OCI-LY7 (cell line): ENCODE results near the gene TPST2. TPM values are rescaled to one million over a fixed set of nuclear protein-coding genes. Genes with fewer than 3 reads are reported as not detected.
A peak's percentile ranks its signal among the peaks of the same experiment; 100 is the strongest.

Source experiments
- BruUV-seq: library from RNA; stranded (reverse); fragments of 400-500 nt; replicated peaks from 2 replicates; lab custom pipeline; 2021; lab: Mats Ljungman, UMichigan
- CTCF ChIA-PET: fragments of 300-600 bp; sonication (Branson Sonifier 250); formaldehyde crosslinking; loops from one replicate; lab custom pipeline; 2022; ENCODE audit warnings: antibody characterized with exemption; ENCODE audit not compliant: unreplicated experiment; lab: Charles Lee
- POLR2A ChIA-PET: fragments of 300-600 bp; sonication (Branson Sonifier 250); formaldehyde crosslinking; loops from one replicate; lab custom pipeline; 2022; ENCODE audit warnings: antibody characterized with exemption; lab: Charles Lee
- DNase-seq: peaks from one replicate; pipeline ENCODE4 v3.0.0-alpha.2; 2015; ENCODE audit warnings: low spot score
- H2AFZ ChIP-seq: fragments of 200-600 bp; sonication (generic), shearing (Covaris generic); 2 replicates; pipeline ENCODE4 v1.6.1; 2014; ENCODE audit warnings: mild to moderate bottlenecking, antibody characterized with exemption, low read length, moderate library complexity
- H3K27ac ChIP-seq: fragments of 200-600 bp; sonication (generic); 2 replicates; pipeline ENCODE4 v1.5.1; 2014; ENCODE audit warnings: mixed run types, low read depth, mild to moderate bottlenecking, moderate library complexity, low read length, inconsistent platforms; ENCODE audit not compliant: poor library complexity, severe bottlenecking
- H3K36me3 ChIP-seq: fragments of 200-600 bp; sonication (generic); 2 replicates; pipeline ENCODE4 v1.6.1; 2014; ENCODE audit warnings: mild to moderate bottlenecking, antibody characterized with exemption, low read length, moderate library complexity, mixed read lengths; ENCODE audit not compliant: insufficient read depth
- H3K4me1 ChIP-seq: fragments of 200-600 bp; sonication (generic); 2 replicates; pipeline ENCODE4 v1.5.1; 2014; ENCODE audit warnings: mild to moderate bottlenecking, low read length; ENCODE audit not compliant: insufficient read depth, poor library complexity, severe bottlenecking
- H3K4me2 ChIP-seq: fragments of 200-600 bp; sonication (generic); 2 replicates; pipeline ENCODE4 v1.6.1; 2014; ENCODE audit warnings: mild to moderate bottlenecking, low read length
- H3K4me3 ChIP-seq: fragments of 200-600 bp; sonication (generic); 2 replicates; pipeline ENCODE4 v1.5.1; 2014; ENCODE audit warnings: mild to moderate bottlenecking, low read depth, low read length; ENCODE audit not compliant: poor library complexity, severe bottlenecking
- H3K79me2 ChIP-seq: fragments of 200-600 bp; sonication (generic); 2 replicates; pipeline ENCODE4 v1.6.1; 2016; ENCODE audit warnings: low read depth, mild to moderate bottlenecking, low read length, moderate library complexity, mixed read lengths; ENCODE audit not compliant: insufficient read depth
- H3K9me2 ChIP-seq: fragments of 200-600 bp; sonication (generic); 2 replicates; pipeline ENCODE4 v1.6.1; 2016; ENCODE audit warnings: mild to moderate bottlenecking, low read length, mixed read lengths; ENCODE audit not compliant: insufficient read depth
- H3K9me3 ChIP-seq: fragments of 200-600 bp; sonication (generic); 2 replicates; pipeline ENCODE4 v1.6.1; 2014; ENCODE audit warnings: mild to moderate bottlenecking, mixed run types, low read length, mixed read lengths
- H4K20me1 ChIP-seq: fragments of 200-600 bp; sonication (generic); 2 replicates; pipeline ENCODE4 v1.6.1; 2014; ENCODE audit warnings: mild to moderate bottlenecking, antibody characterized with exemption, low read length, moderate library complexity, mixed read lengths; ENCODE audit not compliant: insufficient read depth
- EZH2phosphoT487 ChIP-seq: fragments of 200-600 bp; sonication (generic); IDR thresholded peaks from 2 replicates; pipeline ENCODE4 v1.6.1; 2018; ENCODE audit warnings: low read depth, borderline replicate concordance, mild to moderate bottlenecking, mixed run types, antibody characterized with exemption, low read length, moderate library complexity, mixed read lengths
- intact Hi-C: fragments of 100-400 bp; cut with micrococcal nuclease; formaldehyde crosslinking; loops from one replicate; pipeline ENCODE4 v1.10.0; 2022; ENCODE audit not compliant: unreplicated experiment
- total RNA-seq, 2 experiments: library from RNA; depleted of rRNA in 1 of 2; stranded (reverse); fragments of >200 nt in 1 of 2; shearing (Covaris generic) in 1 of 2; gene quantifications; 2 replicates each; pipeline ENCODE4 v1.2.3, GENCODE V29; 2014 to 2022
- TF ChIP-seq, protein P1 (sequence below): fragments of 200-600 bp; sonication (generic); conservative IDR thresholded peaks from 2 replicates; pipeline ENCODE4 v1.5.1; 2014; ENCODE audit warnings: mild to moderate bottlenecking, antibody characterized with exemption, low read length, moderate library complexity, mixed read lengths

TPST2 gene
- total RNA-seq, 2 experiments from 2014 or later = 12.5 to 19.1 TPM

DNA sequence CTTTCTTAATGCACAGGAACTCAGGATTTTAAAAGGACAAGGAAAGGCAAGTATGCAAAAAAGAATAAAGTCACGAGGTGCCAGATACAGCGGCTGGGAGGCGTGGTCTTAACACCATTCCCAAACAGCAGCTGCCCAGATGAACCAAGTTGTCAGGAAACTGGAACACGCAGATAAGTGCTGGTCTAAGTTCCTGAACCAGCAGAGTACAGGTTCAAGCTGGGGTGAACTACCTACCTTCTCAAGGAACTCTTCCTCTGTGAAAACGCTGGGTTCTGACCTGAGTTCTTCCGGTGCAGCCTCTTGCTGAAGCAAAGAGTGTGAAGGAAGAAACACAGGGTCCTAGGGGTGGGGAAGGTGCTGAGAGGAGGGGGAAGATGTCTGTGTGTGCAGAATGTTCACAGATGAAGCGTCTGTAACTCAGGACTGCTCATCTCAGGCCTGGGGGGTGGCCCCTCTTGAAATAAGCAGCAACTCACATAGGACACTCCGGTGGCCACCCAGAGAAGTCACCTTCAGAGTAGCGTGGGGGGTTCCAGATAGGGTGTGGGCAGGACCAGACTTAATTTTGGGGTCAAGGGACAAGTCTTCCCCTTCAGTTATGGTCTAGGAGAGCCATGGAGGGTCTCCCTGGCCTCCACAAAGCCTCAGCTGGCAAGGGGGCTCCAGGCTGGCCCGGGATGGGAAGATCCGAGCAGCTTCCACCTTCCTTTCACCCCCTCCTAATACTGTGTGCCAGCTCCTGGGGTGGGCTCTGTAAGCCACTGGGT lies 3.2 kb downstream of the TPST2 start:
- peaks cover 29% of the 10 kb centered on the region for H3K4me1 ChIP-seq
- H3K79me2 ChIP-seq = peaks cover 10% of the 10 kb centered on the region; the same call in 1 of the 2 replicates

DNA sequence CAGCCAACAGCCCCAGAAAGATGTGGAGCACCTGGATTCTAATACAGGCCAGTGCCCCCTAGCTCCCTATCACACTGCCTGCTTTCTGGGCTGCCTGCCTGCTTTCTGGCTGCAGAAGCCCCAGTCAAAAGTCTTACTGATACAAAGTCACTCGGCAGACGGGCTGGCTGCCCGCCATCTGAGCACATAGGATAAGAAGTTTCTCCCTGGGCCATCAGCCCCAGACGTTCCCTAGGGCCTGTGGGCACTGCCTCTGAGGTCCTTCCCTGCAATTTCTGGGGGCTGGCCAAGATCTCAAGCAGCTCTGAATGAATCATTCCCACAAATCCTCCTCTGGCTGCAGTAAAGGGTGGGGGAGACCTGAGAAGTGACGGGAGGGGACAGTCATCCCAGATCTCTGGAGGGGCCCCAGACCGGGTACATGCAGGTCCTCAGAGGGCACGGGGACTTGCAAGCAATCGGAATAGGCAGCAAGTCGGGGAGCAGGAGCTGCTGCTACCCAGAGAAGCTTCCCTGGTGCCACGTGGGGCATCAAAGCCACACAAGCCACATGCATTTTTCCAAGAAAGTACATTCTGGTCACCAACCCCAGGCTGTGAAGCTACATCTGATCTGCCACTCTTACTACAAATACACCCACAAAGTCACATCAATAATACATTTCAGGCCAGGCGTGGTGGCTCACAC lies 4.7 kb downstream of the TPST2 start:
- Histone ChIP-seq H3K4me2 (no peak overlapping the region; the same call in 1 of the 2 replicates), H3K27ac (no peak overlapping the region), H2AFZ (no peak overlapping the region), H3K4me1 (peaks cover 30% of the 10 kb centered on the region), H3K9me3 (peaks cover 5% of the 10 kb centered on the region; the same call in 1 of the 2 replicates), H3K79me2 (peaks cover 15% of the 10 kb centered on the region; the same call in 1 of the 2 replicates), H3K9me2 (no peaks in the 10 kb centered on the region), H4K20me1 (no peaks in the 10 kb centered on the region), H3K4me3 (no peak overlapping the region), H3K36me3 (peaks cover 4% of the 10 kb centered on the region; the same call in 1 of the 2 replicates)
- no TSS peak for BruUV-seq
- DNase-seq = no peak
- intact Hi-C loops = no loop called here
- TF ChIP-seq, protein P1, sequence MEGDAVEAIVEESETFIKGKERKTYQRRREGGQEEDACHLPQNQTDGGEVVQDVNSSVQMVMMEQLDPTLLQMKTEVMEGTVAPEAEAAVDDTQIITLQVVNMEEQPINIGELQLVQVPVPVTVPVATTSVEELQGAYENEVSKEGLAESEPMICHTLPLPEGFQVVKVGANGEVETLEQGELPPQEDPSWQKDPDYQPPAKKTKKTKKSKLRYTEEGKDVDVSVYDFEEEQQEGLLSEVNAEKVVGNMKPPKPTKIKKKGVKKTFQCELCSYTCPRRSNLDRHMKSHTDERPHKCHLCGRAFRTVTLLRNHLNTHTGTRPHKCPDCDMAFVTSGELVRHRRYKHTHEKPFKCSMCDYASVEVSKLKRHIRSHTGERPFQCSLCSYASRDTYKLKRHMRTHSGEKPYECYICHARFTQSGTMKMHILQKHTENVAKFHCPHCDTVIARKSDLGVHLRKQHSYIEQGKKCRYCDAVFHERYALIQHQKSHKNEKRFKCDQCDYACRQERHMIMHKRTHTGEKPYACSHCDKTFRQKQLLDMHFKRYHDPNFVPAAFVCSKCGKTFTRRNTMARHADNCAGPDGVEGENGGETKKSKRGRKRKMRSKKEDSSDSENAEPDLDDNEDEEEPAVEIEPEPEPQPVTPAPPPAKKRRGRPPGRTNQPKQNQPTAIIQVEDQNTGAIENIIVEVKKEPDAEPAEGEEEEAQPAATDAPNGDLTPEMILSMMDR = 0 out of 2 replicates have a peak, but pooled peaks have one; percentile 13
- TF ChIP-seq EZH2phosphoT487 = no peak
- CTCF ChIA-PET = no interaction called here
- POLR2A ChIA-PET = no interaction called here

More for the DNA sequence above, 3.2 kb downstream of the TPST2 start:
- H3K9me3 ChIP-seq = peaks cover 5% of the 10 kb centered on the region; the same call in 1 of the 2 replicates
- H3K4me3 ChIP-seq = no peak overlapping the region
- intact Hi-C loops = no loop called here
- no peak for DNase-seq
- H3K4me2 ChIP-seq = peak overlapping the region; percentile 31; the same call in 1 of the 2 replicates
- no TSS peak for BruUV-seq
- no peak overlapping the region for H2AFZ ChIP-seq
- TF ChIP-seq, protein P1 = no peak
- TF ChIP-seq EZH2phosphoT487 = no peak
- no peaks in the 10 kb centered on the region for H3K9me2 ChIP-seq
- POLR2A ChIA-PET = no interaction called here
- CTCF ChIA-PET = no interaction called here
- no peak overlapping the region for H3K27ac ChIP-seq
- H4K20me1 ChIP-seq = no peaks in the 10 kb centered on the region
- peaks cover 4% of the 10 kb centered on the region; the same call in 1 of the 2 replicates for H3K36me3 ChIP-seq
